Fibroblast of pulmonary artery (primary cell): ENCODE data around the gene UBE2S.

Source experiments
- DNase-seq: peaks from one replicate; pipeline ENCODE4 v3.0.0-alpha.2; 2010; ENCODE audit warnings: low read depth
- H3K4me3 ChIP-seq: replicated peaks from 2 replicates; pipeline ENCODE4 v1.5.1; 2011; ENCODE audit warnings: low read depth, mild to moderate bottlenecking, control low read depth, low read length, moderate library complexity
- CTCF ChIP-seq: IDR thresholded peaks from 2 replicates; pipeline ENCODE4 v1.5.1; 2011; ENCODE audit warnings: mild to moderate bottlenecking, control low read depth, low read length, inconsistent platforms; ENCODE audit errors: missing control alignments

The UBE2S gene

GRCh38 chr19:55391191-55391670 is 16.4 kb downstream of the UBE2S start:
- no peak overlapping the region for H3K4me3 ChIP-seq
- DNase-seq: no peak
- no peak for TF ChIP-seq CTCF

DNA sequence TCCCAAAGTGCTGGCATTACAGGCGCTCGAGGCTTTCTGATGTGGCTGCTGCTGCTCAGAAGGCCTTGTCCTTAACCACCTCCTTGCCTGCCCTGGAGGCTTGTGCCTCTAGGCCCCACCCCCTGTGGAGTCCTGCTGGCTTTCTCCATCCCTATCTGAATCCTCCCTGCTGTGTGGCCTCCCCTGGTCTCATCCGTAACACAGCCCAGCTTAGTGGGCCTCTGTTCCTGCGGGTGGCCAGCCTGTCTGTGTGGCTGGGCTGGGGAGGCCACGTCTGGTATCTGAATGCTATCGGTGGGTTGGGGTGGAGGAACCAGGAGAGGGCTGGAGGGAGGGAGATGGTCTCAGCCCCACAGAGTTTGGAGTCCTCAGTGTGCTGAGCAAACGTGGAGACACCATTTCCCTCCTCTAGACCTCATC is 17.1 kb downstream of the UBE2S start:
- no peak overlapping the region for H3K4me3 ChIP-seq
- DNase-seq: no peak
- TF ChIP-seq CTCF: no peak

DNA sequence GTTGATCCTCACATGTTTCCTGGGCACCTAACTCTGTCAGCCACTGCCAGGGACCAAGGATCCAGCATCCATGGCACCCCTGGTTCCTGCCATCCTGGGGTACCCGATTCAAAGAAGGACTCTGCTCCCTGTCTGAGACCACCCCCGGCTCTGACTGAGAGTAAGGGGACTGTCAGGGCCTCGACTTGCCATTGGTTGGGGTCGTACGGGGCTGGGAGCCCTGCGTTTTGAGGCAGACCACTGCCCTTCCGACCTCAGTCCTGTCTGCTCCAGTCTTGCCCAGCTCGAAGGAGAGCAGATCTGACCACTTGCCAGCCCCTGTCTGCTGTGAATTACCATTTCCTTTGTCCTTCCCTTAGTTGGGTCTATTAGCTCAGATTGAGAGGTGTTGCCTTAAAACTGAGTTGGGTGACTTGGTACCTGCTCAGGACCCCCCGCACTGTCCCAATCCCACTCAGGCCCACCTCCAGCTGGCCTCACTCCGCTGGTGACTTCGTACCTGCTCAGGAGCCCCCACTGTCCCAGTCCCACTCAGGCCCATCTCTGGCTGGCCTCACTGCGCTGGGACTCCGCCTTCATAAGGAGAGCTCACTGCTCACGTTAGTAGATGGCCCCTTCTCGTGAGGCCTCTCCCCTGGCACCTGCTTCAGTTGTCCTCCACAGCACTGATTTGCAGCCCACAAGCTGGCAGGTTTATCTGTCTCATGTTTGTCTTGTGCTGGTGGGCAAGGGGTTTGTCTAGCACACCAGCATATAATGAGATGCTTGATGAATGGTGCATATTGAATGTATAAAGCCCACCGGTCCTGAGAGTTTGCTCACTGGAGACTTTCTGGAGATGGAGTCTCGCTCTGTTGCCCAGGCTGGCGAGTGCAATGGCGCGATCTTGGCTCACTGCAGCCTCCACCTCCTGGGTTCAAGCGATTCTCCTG is 17.9 kb downstream of the UBE2S start:
- no peak for TF ChIP-seq CTCF
- H3K4me3 ChIP-seq: no peak overlapping the region
- DNase-seq: no peak

- no peak for DNase-seq
- TF ChIP-seq CTCF: no peak
- peak overlapping the region; percentile 99 for H3K4me3 ChIP-seq
These were observed 19.7 kb downstream of the UBE2S start for GRCh38 chr19:55387736-55388497.

DNA sequence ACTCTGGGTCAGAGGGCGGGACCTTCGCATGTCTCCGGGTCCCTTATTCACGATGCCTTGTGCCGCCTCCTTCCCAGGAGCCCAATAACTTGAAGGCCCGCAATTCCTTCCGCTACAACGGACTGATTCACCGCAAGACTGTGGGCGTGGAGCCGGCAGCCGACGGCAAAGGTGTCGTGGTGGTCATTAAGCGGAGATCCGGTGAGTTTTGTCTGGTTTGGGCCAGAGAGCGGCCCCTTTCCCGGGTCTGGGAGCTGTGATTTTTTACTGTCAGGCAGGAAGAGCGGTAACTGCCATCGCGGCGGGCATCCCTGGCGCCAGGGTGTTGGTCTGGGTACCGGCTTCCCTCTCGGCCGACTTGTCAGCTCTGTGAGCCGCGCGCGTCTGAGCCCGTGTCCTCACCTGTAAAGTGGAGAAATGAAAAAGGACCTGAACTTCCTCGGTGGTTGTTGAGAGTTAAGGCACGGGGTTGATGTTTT is 21.1 kb downstream of the UBE2S start:
- TF ChIP-seq CTCF: no peak
- no peak for DNase-seq
- H3K4me3 ChIP-seq: peak overlapping the region; percentile 99

DNA sequence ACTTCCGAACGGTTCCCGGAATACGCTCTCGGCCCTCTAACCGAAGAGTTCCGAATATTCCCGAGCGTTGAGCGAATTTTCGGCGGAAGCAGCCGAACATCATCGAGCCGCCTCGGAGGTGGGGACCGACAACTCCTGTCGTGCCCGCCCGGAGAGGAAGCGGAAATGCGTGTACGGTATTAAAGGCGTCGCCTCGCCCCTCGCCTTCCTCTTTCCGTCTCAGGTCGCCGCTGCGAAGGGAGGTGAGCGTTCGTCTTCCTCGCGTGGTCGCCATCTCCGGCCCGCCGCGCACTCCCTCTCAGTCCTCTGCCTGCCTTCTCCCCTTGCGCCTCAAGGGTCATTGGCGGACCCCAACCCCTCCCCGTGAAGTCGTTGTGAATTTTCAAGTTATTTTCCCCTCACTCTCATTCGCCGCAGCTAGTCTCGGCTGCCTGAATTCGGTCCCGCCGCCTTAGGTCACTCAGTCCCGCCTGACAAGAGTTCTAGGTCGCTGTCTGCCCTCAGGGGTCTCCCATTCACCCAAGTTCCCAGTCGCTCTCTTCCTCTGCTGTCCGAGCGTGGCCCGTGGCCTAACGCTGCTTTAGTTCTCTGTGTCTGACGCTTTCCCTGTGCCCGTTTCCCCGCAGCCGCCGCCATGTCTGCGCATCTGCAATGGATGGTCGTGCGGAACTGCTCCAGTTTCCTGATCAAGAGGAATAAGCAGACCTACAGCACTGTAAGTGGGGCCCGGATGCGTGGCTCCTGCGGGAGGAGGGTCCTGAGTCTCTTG is 21.7 kb downstream of the UBE2S start, which contains the start of gene RPL28:
Gene RPL28 (plus strand): TSS at position 209 of the 769 bp plus-strand sequence. CDS start 426 bp downstream, at position 635.
- peak within 1 kb of the TSS; percentile 99 for H3K4me3 ChIP-seq
- DNase-seq: peak; percentile 99
- TF ChIP-seq CTCF: no peak
